Liver (tissue), 3 donors: Measurements from ENCODE around the gene FBXO7.

Experiments used
- FOXA1 ChIP-seq: IDR thresholded peaks from 2 replicates; pipeline ENCODE4 v1.6.1; 2016; ENCODE audit warnings: antibody characterized with exemption
- FOXA2 ChIP-seq: IDR thresholded peaks from 2 replicates; pipeline ENCODE4 v1.6.1; 2016; ENCODE audit warnings: antibody characterized with exemption
- HNF4A ChIP-seq, 2 donors: conservative IDR thresholded peaks; 2 replicates each; pipeline ENCODE4 v1.6.1; 2016; ENCODE audit warnings: antibody characterized with exemption in 2 of 2, mild to moderate bottlenecking in 2 of 2
- JUND ChIP-seq, 2 donors: IDR thresholded peaks; 2 replicates each; pipeline ENCODE4 v1.6.1; 2016; ENCODE audit warnings: antibody characterized with exemption in 2 of 2
- NR2F2 ChIP-seq: IDR thresholded peaks from 2 replicates; pipeline ENCODE4 v1.6.1; 2016; ENCODE audit warnings: antibody characterized with exemption
- RAD21 ChIP-seq, 2 donors: IDR thresholded peaks; 2 replicates each; pipeline ENCODE4 v1.6.1; 2016; ENCODE audit warnings: antibody characterized with exemption in 2 of 2, mild to moderate bottlenecking in 2 of 2
- REST ChIP-seq: IDR thresholded peaks from 2 replicates; pipeline ENCODE4 v1.6.1; 2016; ENCODE audit warnings: antibody characterized with exemption, mild to moderate bottlenecking
- SP1 ChIP-seq: IDR thresholded peaks from 2 replicates; pipeline ENCODE4 v1.6.1; 2018; ENCODE audit warnings: antibody characterized with exemption, mild to moderate bottlenecking
- TAF1 ChIP-seq: conservative IDR thresholded peaks from 2 replicates; pipeline ENCODE4 v1.6.1; 2016; ENCODE audit warnings: antibody characterized with exemption, mild to moderate bottlenecking
- YY1 ChIP-seq: IDR thresholded peaks from 2 replicates; pipeline ENCODE4 v1.6.1; 2016; ENCODE audit warnings: antibody characterized with exemption, mild to moderate bottlenecking
- TF ChIP-seq, protein P1 (sequence below): IDR thresholded peaks from 2 replicates; pipeline ENCODE4 v1.6.1; 2016; ENCODE audit warnings: antibody characterized with exemption
- TF ChIP-seq, protein P2 (sequence below): fragments of 150-350 bp; IDR thresholded peaks from 2 replicates; pipeline ENCODE4 v1.5.1; 2017; ENCODE audit warnings: improper control_type of control experiment, low read depth, low read length; ENCODE audit not compliant: missing input control
- TF ChIP-seq, protein P3 (sequence below): IDR thresholded peaks from 2 replicates; pipeline ENCODE4 v1.6.1; 2016; ENCODE audit warnings: antibody characterized with exemption
- donor health status: healthy.
- donor health status: healthy.

GRCh38 chr22:32531228-32531627, 56.6 kb downstream of the FBXO7 start:
- TF ChIP-seq, protein P1, sequence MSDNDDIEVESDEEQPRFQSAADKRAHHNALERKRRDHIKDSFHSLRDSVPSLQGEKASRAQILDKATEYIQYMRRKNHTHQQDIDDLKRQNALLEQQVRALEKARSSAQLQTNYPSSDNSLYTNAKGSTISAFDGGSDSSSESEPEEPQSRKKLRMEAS = no peak
- TF ChIP-seq FOXA2 (no peak), RAD21 (IDR thresholded peaks at IDR 0.05) (peak in 1 of 2 donors; percentile 19), JUND (IDR thresholded peaks at IDR 0.05) (no peak), SP1 (no peak), HNF4A (conservative IDR thresholded peaks at IDR 0.05) (no peak), TAF1 (no peak), NR2F2 (peak; percentile 95), YY1 (no peak), REST (no peak), FOXA1 (no peak)
- TF ChIP-seq, protein P2, sequence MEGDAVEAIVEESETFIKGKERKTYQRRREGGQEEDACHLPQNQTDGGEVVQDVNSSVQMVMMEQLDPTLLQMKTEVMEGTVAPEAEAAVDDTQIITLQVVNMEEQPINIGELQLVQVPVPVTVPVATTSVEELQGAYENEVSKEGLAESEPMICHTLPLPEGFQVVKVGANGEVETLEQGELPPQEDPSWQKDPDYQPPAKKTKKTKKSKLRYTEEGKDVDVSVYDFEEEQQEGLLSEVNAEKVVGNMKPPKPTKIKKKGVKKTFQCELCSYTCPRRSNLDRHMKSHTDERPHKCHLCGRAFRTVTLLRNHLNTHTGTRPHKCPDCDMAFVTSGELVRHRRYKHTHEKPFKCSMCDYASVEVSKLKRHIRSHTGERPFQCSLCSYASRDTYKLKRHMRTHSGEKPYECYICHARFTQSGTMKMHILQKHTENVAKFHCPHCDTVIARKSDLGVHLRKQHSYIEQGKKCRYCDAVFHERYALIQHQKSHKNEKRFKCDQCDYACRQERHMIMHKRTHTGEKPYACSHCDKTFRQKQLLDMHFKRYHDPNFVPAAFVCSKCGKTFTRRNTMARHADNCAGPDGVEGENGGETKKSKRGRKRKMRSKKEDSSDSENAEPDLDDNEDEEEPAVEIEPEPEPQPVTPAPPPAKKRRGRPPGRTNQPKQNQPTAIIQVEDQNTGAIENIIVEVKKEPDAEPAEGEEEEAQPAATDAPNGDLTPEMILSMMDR = no peak
- TF ChIP-seq, protein P3, sequence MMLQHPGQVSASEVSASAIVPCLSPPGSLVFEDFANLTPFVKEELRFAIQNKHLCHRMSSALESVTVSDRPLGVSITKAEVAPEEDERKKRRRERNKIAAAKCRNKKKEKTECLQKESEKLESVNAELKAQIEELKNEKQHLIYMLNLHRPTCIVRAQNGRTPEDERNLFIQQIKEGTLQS = no peak
